ENCODE measurements around the gene CD247.

DNA sequence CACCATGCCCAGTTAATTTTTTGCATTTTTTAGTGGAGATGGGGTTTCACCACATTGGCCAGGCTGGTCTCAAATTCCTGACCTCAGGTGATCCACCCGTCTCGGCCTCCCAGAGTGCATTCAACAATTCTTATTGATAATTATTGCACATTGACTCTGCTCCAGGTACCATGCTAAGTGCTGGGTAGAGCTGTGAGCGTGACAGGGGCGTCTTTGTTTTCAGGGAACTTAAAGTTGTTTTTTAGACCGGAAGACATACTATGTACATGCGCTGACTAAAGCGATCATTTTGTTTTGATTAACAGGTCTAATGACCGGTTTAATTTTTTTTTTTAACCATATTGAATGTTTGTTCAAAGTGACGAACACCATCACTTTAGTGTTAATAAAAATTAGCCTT is 4.0 kb downstream of the CD247 start:
- TF ChIP-seq, protein P1, sequence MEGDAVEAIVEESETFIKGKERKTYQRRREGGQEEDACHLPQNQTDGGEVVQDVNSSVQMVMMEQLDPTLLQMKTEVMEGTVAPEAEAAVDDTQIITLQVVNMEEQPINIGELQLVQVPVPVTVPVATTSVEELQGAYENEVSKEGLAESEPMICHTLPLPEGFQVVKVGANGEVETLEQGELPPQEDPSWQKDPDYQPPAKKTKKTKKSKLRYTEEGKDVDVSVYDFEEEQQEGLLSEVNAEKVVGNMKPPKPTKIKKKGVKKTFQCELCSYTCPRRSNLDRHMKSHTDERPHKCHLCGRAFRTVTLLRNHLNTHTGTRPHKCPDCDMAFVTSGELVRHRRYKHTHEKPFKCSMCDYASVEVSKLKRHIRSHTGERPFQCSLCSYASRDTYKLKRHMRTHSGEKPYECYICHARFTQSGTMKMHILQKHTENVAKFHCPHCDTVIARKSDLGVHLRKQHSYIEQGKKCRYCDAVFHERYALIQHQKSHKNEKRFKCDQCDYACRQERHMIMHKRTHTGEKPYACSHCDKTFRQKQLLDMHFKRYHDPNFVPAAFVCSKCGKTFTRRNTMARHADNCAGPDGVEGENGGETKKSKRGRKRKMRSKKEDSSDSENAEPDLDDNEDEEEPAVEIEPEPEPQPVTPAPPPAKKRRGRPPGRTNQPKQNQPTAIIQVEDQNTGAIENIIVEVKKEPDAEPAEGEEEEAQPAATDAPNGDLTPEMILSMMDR (conservative IDR thresholded peaks at IDR 0.05; ENCODE audit: low read length), result no peak
- TF ChIP-seq EZH2phosphoT487 (IDR thresholded peaks at IDR 0.05; ENCODE audit: borderline replicate concordance), result no peak
